HG02970 (cell line): ENCODE measurements around the gene RPA1.
"Not testable (repeated sequence)": the region's sequence is repeated elsewhere in the genome, so short reads cannot be mapped to it uniquely, and the experiment has no call there.

Experiments
- ATAC-seq: cut with Tn5 transposase; IDR thresholded peaks from one replicate; pipeline ENCODE4 v1.9.1; 2021; ENCODE audit warnings: mild to moderate bottlenecking, moderate library complexity, moderate number of reproducible peaks; ENCODE audit not compliant: unreplicated experiment, low FRiP score

RPA1 gene

DNA sequence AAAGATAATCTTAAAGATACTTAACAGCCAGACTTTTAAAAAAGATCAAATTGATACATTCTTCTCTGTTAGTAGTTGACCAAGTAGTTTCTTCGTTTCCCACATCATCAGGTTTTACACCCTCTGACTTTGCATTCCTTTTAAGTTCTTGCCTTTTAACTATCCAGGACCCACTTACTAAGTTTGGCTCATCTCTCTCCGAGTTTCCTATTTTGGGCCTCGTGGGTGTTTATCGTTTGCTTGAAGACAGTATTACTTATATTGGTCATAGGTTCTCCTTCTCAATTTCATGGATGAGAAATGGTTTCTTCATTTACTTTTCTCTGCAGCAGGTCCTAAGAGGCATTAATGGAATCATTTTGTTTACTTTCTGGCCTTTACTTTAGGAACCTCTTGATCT is 43.2 kb downstream of the RPA1 start:
- no peak for ATAC-seq

DNA sequence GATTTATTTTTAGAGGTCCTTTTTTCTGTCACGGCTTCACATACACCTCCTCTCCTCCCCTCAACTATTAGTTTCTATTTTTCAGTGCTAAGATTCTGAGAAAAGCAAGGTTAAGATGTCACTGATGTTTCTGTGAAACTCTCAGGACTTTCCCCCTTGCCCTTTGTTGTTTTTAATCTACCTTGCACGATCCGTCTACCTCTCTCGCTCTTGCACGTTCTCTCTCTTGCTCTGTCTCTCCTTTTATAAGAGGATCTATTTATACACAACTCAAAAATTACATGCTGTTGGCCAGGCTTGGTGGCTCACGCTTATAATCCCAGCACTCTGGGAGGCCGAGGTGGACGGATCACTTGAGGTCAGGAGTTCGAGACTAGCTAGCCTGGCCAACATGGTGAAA is 43.6 kb downstream of the RPA1 start:
- ATAC-seq, result no peak

DNA sequence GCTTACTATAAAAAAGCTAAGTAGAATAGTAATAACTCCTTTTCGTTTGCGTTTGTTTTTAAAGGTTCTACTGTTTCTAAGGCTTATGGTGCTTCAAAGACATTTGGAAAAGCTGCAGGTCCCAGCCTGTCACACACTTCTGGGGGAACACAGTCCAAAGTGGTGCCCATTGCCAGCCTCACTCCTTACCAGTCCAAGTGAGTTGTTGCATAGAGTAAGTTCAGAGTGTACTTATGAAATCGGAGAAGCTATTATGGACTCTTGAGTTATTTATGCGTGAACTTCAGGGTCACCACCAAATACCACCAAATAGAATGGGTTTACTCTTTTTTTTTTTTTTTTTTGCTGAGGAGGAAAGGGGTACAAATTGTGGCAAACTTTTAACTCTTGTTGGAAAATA is 45.8 kb downstream of the RPA1 start:
- ATAC-seq, result no peak

DNA sequence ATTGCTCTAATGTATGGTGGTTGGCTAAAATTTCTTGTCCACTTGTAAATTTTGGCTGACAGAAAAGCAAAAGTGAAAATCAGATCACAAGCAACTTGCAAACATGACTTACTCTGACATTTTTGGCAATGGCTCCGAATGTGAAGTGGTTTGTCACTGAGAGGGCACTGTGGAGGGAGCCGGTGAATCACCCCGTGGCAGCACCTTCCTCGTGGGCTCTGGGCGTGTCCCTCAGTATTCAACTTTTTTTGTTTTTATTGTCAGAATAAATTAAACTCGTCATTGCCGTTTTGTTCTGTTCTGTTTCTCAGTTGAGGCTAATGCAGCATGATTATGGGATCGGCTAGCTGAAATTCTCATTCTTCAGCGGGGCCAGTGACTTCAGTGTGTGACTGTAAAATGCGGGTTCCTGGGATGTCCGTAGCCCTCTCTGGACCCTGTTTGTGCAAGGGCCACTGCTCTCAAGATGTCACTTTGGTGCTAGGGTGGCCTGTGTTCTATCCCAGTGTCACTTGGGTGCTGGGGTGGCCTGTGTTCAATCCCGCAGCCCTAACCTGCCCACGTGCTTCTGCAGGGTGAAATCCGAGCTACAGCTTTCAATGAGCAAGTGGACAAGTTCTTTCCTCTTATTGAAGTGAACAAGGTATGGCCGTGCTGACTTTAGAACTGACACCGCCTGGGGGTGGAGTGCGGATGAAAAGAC is 48.8 kb downstream of the RPA1 start:
- no peak for ATAC-seq

DNA sequence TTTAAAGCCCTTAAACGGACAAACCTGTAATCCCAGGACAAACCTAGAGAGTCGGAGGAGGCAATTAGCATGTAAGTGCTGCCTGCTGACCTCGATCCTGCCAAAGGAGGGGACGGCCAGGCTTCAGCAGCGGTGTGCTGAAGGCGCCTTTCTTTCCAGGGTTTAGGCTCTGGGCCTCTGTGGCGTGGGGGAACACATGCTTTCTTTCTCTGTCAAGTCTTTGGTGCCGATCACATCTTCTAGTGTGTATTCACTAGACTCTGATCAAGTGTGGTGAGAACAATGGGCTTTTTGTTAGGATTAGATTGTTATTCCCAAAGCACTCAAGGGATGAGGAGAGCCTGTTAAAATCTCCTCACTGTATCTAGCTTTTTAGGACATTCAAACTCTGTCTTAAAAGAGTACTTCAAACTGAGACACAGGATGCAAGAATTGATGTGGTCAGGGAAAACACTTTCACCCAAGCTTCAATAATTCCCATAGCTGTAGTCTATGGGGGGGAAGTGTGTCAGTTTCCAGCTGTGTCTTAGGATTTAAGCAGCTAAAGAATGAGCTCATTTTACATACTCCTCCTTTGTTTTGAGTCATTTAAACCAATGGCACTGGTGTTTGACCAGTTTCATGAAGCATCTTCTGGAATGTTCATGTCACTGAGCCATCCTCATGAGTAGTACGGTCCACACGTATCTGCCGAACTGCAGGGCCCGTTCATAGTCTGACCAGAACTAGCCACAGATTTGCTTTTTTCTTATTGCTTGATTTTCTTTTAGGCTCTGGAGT is 51.2 kb downstream of the RPA1 start:
- ATAC-seq, result no peak

DNA sequence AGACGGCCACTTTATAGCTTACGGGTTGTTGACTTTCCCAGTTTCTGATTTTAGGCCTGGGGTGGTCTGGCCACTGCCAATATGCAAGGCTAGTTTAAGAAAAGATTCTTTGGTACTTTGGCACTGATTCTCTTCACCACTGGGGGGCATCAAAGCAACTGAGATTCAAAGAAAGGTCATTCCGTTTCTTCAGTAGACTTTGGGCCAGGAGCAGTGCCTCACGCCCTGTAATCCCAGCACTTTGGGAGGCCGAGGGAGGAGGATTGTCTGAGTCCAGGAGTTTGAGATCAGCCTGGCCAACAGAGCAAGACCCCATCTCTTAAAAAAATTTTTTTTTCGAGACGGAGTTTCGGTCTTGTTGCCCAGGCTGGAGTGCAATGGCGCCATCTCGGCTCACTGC is 53.0 kb downstream of the RPA1 start:
- ATAC-seq, result no peak

DNA sequence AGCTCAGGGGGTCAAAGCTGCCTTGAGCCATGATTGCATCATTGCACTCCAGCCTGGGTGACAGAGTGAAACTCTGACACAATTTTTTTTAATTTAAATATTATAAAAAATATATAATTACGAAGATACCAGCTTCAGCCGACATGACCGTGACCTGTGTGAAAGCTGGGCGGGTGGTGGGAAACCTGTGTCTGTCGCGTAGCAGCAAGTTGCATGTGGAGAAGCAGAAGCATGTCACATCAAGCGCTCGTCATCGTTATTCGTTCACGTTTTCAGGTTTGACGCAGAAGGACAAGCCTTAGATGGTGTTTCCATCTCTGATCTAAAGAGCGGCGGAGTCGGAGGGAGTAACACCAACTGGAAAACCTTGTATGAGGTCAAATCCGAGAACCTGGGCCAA is 53.7 kb downstream of the RPA1 start:
- ATAC-seq, result no peak

DNA sequence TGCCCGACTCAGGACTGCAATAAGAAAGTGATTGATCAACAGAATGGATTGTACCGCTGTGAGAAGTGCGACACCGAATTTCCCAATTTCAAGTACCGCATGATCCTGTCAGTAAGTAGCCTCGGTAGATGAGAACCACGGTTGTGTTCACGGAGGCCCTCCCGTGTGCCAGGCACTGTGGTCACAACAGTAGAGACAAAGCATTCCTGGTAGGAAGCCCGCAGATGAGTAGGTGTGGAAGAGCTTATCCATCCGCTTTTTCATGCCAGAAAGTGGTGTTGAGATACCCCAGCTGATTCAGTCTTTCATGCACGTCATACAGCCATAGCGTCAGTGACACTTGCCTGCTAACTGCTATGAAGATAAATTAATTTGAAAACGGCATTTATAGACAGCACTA is 58.9 kb downstream of the RPA1 start:
- no peak for ATAC-seq

DNA sequence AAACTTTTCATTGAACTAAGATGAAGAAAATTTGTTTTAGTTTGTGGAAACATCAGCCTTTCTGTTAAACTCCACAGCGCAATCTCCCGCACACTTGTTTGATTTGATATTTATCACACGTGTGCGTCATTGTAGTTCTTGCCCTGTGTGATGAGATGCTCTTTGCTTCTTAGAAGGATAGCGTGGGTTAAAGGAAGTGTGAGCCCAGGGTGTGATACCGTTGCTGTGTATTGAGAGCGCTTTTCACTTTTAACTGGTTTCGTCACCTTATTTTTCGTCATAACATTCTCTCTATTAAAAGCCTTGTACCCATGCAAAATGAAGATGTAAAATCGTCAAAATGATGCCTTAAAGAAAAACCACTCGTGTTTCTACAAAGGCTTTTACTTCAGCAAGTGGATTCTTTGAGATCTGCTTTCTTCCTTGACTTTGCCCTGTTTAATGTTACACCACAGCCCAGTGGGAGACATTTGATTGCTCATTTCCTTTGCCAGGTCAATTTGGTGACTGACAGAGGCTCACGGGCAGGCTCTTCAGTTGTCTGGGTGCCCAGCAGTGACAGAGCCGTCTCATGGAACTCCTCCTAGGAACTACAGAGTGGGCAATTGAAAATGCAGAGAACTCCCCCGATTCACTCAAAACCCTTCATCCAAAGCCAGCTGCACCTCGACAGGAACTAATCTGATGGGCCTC is 61.1 kb downstream of the RPA1 start:
- no peak for ATAC-seq

DNA sequence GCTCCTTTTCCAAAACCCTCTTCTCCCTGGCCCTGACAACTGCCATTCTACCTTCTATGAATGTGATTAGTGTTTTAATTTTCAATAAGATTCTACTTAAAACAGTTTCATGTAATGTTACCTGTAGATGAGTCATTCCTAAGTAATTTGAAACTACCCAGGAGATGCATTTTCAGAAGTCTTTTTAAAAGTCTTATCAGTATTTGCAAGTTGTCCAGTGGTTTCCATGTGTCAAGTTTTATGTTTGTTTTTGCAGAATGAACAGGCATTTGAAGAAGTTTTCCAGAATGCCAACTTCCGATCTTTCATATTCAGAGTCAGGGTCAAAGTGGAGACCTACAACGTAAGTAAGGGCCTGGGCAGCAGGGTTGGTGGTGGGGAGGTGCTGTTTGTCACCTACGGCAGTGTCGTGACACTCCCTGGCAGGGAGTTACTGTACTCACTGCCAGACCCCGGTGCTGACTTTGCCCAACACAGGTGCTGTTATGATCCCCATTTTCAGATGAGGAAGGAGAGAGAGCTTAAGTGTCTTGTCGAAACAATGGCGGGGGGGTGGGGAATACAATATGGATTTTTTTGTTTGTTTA is 65.0 kb downstream of the RPA1 start:
- ATAC-seq, result no peak

DNA sequence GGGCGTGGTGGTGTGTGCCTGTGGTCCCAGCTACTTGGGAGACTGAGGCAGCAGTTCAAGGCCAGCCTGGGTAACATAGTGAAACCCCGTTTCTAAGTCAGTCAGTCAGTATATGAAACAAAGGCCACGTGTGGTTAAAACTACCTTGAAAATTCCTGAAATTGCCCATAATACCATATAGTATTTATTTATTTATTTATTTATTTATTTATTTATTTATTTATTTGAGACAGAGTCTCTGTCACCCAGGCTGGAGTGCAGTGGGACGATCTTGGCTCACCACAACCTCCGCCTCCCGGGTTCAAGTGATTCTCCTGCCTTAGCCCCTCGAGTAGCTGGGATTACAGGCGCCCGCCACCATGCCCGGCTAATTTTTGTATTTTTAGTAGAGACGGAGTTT is 65.7 kb downstream of the RPA1 start:
- ATAC-seq, result not testable (repeated sequence)

DNA sequence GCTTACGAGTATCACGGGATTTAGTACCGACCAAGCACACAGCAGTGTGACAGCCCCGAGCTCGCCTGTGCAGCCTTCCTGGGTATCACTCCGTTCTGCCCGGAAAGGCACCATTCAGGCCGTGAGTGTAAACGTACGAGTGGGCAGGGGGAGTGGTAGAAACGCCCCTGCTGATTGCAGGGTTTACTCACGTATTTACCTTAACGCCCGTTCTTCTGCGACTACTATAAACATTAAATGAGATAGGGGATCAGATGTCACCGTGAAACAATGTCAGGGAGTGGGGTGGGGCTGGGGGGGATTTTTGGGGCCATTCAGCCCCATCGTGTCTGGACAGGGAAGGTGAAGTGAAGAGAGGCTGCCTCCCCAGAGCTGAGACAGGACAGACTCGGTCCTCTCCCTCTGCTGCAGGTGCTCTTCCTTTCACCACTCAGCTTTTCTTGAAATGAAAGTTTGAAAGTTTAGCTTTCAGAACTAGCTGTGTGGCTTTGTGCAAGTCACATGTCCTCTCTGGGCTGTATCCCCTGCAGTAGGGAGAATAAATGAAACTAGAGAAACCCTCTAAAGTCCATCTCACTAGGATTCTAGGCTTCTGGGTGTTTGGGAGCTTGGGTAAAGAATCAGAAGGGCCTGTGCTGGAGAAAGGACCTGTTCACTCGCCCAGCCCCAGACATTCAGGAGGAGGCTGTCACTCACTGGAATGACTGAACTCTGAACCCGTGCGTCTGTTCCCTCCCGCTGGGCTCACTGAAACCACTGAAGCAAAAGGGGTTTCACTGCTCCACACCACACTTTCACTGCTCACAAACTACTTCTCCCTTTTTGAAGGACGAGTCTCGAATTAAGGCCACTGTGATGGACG is 66.7 kb downstream of the RPA1 start:
- ATAC-seq, result no peak

DNA sequence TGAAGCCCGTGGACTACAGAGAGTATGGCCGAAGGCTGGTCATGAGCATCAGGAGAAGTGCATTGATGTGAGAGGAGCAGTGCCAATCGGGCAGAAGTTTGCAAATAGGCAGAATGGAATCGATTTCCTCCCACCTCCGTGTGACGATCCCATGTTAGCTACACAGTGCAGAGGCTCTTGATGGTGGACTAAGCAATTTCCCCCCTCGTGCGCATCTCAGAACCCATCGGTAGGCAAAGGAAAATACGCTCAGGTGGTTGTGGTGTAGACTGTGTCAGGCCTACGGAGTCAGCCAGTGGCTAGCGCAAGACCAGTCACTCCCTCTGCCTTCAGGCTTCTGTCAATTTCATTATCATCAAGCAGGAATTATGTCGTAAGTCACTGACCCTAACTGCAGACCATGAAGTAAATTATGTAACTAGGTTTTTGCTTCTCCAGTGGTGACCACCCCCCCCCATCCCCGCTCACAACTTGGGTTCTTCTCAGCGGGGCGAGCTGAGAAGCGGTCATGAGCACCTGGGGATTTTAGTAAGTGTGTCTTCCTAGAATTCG is 67.4 kb downstream of the RPA1 start:
- ATAC-seq, result no peak

DNA sequence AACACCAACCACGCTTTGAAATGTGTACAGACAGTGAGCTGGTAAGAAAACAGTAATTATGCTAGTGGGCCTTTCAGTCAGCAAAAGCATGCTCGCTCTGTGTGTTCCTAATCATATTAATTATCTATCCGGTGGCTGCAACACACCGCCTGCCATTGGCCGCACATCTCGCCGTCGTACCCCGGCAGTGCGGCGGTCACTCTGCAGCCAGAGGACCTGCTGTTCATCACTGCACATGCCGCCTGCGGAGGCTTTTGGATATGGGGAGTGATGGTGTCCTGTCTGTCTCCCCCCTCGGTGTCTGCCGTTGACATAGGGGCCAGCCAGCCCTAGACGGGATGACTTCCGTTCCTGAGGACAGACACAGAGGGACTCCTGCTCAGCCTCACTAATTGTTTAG is 68.5 kb downstream of the RPA1 start:
- ATAC-seq, result no peak

DNA sequence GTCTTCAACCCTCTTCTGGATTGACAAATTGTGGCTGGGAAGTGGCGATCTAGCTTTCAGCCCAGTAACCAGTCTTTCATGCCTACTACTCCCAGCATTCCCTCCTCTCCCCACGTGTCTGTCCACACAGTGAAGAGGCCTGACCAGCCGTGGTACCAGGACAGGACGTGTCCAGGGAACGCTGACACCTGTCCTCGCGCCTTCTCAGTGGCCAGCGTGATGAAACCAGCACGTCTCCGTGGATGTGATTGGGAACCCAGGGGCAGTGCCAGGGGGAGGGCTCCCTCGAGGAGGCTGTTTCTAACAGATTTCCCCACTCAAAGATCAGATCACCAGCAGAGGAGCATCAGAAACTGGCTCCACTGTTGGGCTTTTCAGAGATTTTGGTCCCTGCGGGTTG is 69.1 kb downstream of the RPA1 start:
- no peak for ATAC-seq

DNA sequence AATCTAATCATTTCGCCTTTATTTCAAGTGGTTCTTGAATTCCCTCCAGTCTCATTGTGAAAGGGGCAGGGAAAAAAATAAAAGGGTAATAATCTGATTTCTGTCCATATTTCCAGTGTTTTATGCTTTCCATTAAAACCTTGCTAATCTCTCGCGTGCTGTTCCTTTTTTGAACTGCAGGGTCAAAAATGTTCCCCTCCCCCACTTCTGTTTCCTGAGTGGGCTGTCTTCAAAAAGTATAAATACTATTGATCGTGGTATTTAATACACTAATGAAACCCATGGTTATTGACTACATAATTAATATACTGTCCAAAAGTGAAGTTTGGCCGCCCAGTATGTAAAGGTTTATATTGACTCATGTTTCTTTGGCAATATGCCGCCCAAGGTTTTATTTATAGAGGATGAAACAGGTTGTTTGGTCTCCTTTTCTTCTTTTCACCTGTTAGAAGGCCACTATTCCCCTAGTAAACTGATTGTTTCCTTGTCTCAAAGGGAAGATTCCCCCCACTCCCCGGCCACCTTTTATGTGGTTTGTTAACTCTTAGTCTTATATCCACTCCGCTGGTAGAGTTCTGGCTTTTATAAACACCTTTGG is 69.7 kb downstream of the RPA1 start:
- no peak for ATAC-seq

DNA sequence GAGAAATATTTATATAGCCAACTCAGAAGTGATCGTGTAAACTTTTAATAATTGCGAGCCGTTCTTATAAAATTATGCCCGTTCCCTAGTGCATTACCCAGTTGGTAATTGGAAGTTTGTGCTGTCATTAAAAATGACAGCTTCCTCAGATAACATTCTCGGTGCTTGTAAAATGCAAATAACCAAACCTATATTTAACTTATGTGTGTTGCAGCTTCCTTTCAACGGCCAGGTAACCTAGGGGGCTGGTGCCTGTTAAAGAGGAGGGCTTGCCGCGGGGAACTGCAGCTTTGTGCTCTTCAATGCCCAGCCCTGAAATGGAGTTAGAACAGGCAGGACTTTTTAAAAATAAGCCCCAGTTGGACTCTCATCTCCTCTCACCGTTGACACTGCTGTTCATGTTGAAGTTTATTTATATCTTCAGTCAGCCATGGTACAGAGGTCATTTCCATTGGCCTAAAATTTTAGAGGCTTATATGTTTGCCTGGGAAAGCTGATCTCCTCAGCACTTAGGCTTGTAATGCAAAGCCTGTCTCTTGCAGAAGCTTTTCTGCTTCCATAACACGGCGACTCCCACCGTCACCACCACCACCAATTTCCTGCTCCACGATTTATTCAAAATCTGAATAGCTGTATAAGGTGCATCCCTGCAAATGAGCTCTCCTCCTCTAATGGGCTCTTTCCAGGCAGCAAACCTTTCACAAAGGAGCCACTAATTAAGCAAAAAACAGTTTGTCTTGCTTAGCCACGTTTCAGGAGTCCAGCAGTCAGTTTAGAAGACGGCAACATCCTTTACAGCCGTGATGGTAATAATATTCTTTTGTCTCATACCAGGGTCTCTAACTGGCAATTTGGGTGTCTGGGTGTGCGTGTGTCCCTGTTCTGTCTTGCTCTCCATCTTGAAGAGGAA is 74.7 kb downstream of the RPA1 start:
- no peak for ATAC-seq

DNA sequence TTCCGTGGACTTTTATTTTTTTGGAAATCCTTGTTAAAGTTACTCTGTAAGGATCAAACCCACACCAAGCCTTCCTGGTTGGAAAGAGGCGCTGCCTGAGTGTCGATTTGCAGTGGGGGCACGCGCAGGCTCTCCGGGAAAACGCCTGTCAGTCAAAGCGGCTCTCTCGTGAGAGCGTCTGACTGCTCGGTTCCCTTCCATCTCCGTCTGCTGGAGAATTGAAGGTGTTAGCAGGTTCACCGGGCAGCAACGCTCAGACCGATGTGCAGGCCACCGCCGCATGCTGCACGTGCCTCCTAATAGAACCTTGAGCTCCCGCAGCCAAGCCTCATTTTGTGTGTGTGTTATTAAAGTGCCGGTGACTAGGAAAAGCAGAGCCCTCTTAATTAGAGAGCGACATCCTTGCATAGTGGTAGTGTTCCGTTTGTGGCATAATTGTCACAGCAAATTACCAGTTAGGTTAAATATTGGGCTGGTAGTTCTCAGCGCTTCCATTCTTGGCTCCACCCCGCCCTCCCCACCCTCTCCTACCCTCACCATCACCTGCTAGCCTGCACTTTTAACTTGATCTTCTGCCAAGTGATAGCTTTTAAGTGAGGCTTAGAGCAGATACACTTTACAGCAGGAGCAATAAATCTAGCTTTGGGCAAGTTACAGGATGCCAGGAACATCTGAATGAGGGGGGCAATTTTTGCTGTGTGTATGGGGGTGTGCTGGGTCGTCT is 75.5 kb downstream of the RPA1 start:
- ATAC-seq, result no peak
